ENCODE results near the gene SP8.

DNA sequence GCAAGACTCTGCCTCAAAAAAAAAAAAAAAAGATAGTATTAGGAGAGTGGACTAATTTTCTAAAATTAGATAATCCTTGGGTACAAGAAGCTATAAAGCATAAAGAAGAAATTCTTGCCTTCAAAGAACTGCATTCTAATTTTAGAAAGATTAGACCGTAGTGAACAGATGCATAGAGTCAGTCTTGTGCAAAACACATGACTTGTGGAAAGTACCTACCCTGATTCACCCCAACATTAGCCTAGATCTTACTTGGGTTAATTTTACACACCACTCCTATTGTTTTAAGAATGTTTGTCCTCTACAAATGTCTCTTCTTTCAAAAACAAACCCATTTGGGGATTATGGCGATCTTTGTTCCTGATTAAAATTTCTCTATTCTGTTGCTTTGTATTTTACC is 38.9 kb upstream of the SP8 start:
- TF ChIP-seq, protein P1, sequence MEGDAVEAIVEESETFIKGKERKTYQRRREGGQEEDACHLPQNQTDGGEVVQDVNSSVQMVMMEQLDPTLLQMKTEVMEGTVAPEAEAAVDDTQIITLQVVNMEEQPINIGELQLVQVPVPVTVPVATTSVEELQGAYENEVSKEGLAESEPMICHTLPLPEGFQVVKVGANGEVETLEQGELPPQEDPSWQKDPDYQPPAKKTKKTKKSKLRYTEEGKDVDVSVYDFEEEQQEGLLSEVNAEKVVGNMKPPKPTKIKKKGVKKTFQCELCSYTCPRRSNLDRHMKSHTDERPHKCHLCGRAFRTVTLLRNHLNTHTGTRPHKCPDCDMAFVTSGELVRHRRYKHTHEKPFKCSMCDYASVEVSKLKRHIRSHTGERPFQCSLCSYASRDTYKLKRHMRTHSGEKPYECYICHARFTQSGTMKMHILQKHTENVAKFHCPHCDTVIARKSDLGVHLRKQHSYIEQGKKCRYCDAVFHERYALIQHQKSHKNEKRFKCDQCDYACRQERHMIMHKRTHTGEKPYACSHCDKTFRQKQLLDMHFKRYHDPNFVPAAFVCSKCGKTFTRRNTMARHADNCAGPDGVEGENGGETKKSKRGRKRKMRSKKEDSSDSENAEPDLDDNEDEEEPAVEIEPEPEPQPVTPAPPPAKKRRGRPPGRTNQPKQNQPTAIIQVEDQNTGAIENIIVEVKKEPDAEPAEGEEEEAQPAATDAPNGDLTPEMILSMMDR (IDR thresholded peaks at IDR 0.05), result no peak
- TF ChIP-seq, protein P2, sequence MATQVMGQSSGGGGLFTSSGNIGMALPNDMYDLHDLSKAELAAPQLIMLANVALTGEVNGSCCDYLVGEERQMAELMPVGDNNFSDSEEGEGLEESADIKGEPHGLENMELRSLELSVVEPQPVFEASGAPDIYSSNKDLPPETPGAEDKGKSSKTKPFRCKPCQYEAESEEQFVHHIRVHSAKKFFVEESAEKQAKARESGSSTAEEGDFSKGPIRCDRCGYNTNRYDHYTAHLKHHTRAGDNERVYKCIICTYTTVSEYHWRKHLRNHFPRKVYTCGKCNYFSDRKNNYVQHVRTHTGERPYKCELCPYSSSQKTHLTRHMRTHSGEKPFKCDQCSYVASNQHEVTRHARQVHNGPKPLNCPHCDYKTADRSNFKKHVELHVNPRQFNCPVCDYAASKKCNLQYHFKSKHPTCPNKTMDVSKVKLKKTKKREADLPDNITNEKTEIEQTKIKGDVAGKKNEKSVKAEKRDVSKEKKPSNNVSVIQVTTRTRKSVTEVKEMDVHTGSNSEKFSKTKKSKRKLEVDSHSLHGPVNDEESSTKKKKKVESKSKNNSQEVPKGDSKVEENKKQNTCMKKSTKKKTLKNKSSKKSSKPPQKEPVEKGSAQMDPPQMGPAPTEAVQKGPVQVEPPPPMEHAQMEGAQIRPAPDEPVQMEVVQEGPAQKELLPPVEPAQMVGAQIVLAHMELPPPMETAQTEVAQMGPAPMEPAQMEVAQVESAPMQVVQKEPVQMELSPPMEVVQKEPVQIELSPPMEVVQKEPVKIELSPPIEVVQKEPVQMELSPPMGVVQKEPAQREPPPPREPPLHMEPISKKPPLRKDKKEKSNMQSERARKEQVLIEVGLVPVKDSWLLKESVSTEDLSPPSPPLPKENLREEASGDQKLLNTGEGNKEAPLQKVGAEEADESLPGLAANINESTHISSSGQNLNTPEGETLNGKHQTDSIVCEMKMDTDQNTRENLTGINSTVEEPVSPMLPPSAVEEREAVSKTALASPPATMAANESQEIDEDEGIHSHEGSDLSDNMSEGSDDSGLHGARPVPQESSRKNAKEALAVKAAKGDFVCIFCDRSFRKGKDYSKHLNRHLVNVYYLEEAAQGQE (IDR thresholded peaks at IDR 0.05; ENCODE audit: low read depth, low read length), result no peak
- TF ChIP-seq RAD21 (IDR thresholded peaks at IDR 0.05; ENCODE audit: low read length), result no peak
- no peak for TF ChIP-seq RFX5 (IDR thresholded peaks at IDR 0.05; ENCODE audit: low read length)
- TF ChIP-seq FOXJ3 (CRISPR knock-in tag; IDR thresholded peaks at IDR 0.05), result no peak
- TF ChIP-seq EZH2phosphoT487 (IDR thresholded peaks at IDR 0.05; ENCODE audit: borderline replicate concordance, low read depth), result no peak
